Astrocyte of the spinal cord (primary cell): Measurements from ENCODE around the gene GAB1.

ENCODE experiments used
- DNase-seq: peaks from one replicate; pipeline ENCODE4 v3.0.0; 2011; ENCODE audit warnings: low read depth, low spot score
- H3K4me3 ChIP-seq: 2 replicates; pipeline ENCODE4 v1.5.1; 2011; ENCODE audit warnings: low read depth, mild to moderate bottlenecking, low read length, moderate library complexity
- in situ Hi-C: cut with HindIII; loops from 2 replicates; pipeline ENCODE4 v1.10.0; 2017; ENCODE audit warnings: low sequenced_read_pairs
- TF ChIP-seq, protein P1 (sequence below): IDR thresholded peaks from 2 replicates; pipeline ENCODE4 v1.5.1; 2012; ENCODE audit warnings: low read depth, mild to moderate bottlenecking, low read length, inconsistent platforms

GAB1 gene

DNA sequence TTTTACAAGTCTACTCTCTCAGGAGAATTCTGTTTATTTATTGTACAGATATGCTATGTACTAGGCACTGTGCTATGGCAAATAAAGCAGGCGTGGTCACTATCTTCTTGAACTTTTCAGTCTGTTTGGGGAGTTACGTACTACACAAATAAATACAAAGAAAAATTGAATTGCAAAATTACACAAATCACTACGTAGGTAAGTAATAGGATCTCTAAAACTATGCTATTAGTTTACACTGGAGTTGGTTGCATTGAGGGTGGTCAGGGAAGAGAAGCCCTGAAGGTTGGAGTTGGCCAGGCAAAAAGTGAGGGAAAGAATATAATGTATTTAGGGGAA, 75.7 kb downstream of the GAB1 start:
- TF ChIP-seq, protein P1, sequence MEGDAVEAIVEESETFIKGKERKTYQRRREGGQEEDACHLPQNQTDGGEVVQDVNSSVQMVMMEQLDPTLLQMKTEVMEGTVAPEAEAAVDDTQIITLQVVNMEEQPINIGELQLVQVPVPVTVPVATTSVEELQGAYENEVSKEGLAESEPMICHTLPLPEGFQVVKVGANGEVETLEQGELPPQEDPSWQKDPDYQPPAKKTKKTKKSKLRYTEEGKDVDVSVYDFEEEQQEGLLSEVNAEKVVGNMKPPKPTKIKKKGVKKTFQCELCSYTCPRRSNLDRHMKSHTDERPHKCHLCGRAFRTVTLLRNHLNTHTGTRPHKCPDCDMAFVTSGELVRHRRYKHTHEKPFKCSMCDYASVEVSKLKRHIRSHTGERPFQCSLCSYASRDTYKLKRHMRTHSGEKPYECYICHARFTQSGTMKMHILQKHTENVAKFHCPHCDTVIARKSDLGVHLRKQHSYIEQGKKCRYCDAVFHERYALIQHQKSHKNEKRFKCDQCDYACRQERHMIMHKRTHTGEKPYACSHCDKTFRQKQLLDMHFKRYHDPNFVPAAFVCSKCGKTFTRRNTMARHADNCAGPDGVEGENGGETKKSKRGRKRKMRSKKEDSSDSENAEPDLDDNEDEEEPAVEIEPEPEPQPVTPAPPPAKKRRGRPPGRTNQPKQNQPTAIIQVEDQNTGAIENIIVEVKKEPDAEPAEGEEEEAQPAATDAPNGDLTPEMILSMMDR, result no peak
- no peak overlapping the region for H3K4me3 ChIP-seq
- DNase-seq, result no peak
- in situ Hi-C loops, result no loop called here

DNA sequence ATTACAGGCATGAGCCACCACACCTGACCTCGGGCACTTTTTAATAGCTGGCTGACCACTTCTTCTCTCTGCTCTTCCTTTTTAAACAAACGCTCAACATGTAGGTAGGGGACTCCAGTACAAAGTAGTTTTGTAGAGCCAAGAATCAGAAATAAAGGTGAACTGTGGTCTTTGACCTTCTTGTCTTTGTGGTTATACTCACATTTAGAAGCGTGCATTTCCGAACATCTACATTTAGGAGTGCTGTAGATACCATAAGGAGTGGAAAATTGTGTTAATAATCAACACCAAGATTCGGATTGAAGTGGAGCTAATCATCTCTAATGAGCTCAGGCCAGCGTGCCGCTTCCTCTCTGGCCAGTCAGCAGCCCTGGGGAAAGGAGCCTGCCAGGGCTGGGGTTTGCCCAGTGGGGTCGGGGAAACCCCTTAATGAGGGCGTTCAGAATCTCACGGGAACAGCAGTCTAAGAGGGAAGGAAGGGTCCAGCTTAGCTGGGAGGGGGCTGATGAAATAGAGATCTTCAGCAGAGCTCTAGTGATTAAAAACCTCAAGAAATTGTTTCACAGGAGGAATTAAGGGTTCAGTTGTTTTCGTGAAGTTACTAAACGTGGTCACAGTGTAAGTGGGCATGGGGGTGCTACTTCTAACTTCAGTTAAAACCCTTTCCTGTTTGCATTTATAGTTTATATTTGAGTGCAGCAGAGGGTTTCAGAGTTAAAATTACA, 81.2 kb downstream of the GAB1 start:
- no peak for DNase-seq
- in situ Hi-C loops, result no loop called here
- TF ChIP-seq, protein P1, result no peak
- no peak overlapping the region for H3K4me3 ChIP-seq

DNA sequence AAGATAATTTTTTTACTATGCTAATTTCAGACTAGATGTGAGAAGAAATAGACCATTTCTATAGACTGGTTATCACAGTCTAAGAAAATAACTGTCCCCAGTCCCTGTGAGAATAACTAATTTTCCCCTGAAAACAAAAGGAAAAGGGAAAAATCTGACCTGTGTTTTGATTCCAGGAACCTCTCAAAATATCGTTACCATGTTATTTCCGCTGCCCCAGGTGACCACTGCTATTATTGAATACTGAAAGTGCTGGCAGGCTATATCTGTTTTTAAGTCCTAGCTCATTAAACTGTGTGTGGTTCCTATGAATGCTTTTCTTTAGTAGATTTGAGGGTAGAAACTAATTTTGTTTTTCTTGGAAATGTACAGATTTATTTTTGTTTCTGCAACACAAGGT, 83.6 kb downstream of the GAB1 start:
- no peak overlapping the region for H3K4me3 ChIP-seq
- in situ Hi-C loops, result no loop called here
- TF ChIP-seq, protein P1, result no peak
- DNase-seq, result no peak

DNA sequence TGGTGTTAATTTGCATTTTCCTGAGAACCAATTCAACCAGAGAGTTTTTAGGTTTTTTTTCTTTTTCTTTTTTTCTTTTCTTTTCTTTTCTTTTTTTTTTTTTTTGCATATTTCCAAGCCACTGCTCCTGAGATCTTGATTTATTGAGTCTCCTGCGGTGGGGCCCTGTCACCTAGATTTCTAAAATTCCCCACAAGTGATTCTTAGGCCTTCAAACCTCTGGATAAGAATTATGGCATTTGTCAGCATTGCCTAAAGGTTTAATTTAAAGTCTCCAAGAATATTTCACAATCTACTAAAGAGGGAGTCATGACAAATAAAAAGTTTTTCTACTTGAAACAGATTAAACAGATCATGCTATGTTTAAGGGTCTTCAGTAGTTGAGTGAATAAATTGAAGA, 84.9 kb downstream of the GAB1 start:
- H3K4me3 ChIP-seq, result no peak overlapping the region
- DNase-seq, result no peak
- in situ Hi-C loops, result no loop called here
- TF ChIP-seq, protein P1, result no peak

DNA sequence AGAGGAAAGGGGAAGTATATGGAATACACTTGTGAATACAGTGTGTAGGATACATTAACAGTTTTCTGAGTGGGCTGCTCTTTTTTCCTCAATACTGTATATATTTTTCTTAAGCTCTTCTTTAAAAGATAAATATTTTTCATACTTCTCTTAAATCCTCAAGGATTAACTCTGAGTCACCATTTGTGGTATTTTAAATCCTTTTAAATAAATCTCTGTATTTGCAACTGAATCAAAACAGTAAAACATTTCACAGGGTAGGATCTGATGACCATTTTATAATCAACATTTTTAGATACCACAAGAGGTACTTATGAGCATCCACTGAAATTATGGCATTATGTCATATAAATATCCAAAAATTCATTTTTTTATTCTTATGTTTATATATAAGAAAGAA, 87.6 kb downstream of the GAB1 start:
- TF ChIP-seq, protein P1, result no peak
- in situ Hi-C loops, result no loop called here
- no peak for DNase-seq
- H3K4me3 ChIP-seq, result no peak overlapping the region

DNA sequence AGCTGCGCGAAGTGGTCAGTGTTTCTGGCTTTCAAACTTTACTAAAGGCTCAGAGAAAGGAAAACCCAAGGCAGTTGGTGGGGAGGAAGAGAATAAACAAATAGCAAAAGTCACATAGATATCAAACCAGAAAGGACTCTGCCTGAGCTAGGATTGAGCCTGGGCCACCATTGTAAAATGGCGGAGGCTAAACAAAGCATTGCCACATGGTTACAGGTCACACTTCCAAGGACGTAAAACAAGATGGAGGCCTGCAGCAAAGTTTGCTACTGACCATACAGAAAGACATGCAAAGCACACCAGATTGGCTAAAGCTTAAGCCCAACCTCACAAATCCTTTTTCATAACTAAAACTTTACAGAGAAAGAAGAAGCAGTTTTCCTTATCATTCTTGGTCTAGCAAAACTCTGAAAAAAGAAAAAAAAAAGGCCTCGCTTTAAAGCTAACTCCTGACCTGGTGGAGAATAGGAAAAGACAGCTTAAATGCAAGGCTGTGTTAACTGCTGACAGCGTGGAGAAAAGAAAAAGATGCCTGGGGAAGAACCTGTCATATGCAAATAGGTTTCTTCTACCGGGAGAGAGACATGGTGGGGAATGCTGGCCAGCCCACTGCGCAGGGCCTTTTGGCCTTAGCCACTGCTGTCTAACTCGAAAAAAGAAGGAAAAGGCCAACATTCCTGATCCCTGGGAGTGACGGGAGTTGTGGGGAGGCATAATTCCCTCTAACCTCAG, 95.0 kb downstream of the GAB1 start:
- TF ChIP-seq, protein P1, result no peak
- in situ Hi-C loops, result no loop called here
- no peak overlapping the region for H3K4me3 ChIP-seq
- no peak for DNase-seq
